Epithelial cell of esophagus (primary cell): ENCODE measurements around the gene NAXD.
"Not testable (repeated sequence)": the region's sequence is repeated elsewhere in the genome, so short reads cannot be mapped to it uniquely, and the experiment has no call there.

Experiments used
- DNase-seq: peaks from one replicate; pipeline ENCODE4 v3.0.0; 2010; ENCODE audit warnings: low read depth
- H3K4me3 ChIP-seq: 2 replicates; pipeline ENCODE4 v1.5.1; 2011; ENCODE audit warnings: mild to moderate bottlenecking, low read length, control low read depth
- CTCF ChIP-seq: IDR thresholded peaks from 2 replicates; pipeline ENCODE4 v1.5.1; 2011; ENCODE audit warnings: low read depth, mild to moderate bottlenecking, low read length, control low read depth, inconsistent platforms; ENCODE audit not compliant: insufficient read depth; ENCODE audit errors: missing control alignments

The NAXD gene

GRCh38 chr13:110628477-110628793, 13.1 kb downstream of the NAXD start:
- no peak for TF ChIP-seq CTCF
- no peak overlapping the region for H3K4me3 ChIP-seq
- DNase-seq: peak; percentile 35

- no peak for DNase-seq
- no peak overlapping the region for H3K4me3 ChIP-seq
- TF ChIP-seq CTCF: no peak
Observed at GRCh38 chr13:110628952-110629701, 13.8 kb downstream of the NAXD start.

- no peak overlapping the region for H3K4me3 ChIP-seq
- no peak for TF ChIP-seq CTCF
- no peak for DNase-seq
Observed at GRCh38 chr13:110629735-110630134, 14.4 kb downstream of the NAXD start.

GRCh38 chr13:110630566-110631119, 15.3 kb downstream of the NAXD start:
- no peak for TF ChIP-seq CTCF
- no peak for DNase-seq
- H3K4me3 ChIP-seq: no peak overlapping the region

- DNase-seq, H3K4me3 ChIP-seq: not testable (repeated sequence)
Observed at GRCh38 chr13:110632255-110632654, 16.9 kb downstream of the NAXD start.

- no peak for TF ChIP-seq CTCF
- no peak for DNase-seq
Observed at GRCh38 chr13:110633776-110634175, 18.4 kb downstream of the NAXD start.

GRCh38 chr13:110634558-110634957, 19.2 kb downstream of the NAXD start:
- DNase-seq: no peak
- no peak for TF ChIP-seq CTCF
- no peak overlapping the region for H3K4me3 ChIP-seq

More at GRCh38 chr13:110633776-110634175, 18.4 kb downstream of the NAXD start:
- no peak overlapping the region for H3K4me3 ChIP-seq
